ENCODE data around the gene TMTC1.

Gene TMTC1

GRCh38 chr12:29617407-29617803, 166.3 kb downstream of the TMTC1 start:
- no peak for TF ChIP-seq CTCF (IDR thresholded peaks at IDR 0.05; ENCODE audit: low read depth, low read length, missing control alignments)
- no peak for DNase-seq (ENCODE audit: extremely low read depth, low read depth)
- H3K4me3 ChIP-seq (replicated peaks; ENCODE audit: low read depth, low read length), result no peak overlapping the region

- TF ChIP-seq CTCF (IDR thresholded peaks at IDR 0.05; ENCODE audit: low read depth, low read length, missing control alignments), result no peak
- DNase-seq (ENCODE audit: extremely low read depth, low read depth), result no peak
- H3K4me3 ChIP-seq (replicated peaks; ENCODE audit: low read depth, low read length), result no peak overlapping the region
Measured at GRCh38 chr12:29616664-29617406, 166.9 kb downstream of the TMTC1 start.

- no peak for TF ChIP-seq CTCF (IDR thresholded peaks at IDR 0.05; ENCODE audit: low read depth, low read length, missing control alignments)
- DNase-seq (ENCODE audit: extremely low read depth, low read depth), result no peak
Measured at GRCh38 chr12:29614694-29615325, 168.9 kb downstream of the TMTC1 start.

GRCh38 chr12:29612912-29613311, 170.8 kb downstream of the TMTC1 start:
- H3K4me3 ChIP-seq (replicated peaks; ENCODE audit: low read depth, low read length), result no peak overlapping the region
- no peak for TF ChIP-seq CTCF (IDR thresholded peaks at IDR 0.05; ENCODE audit: low read depth, low read length, missing control alignments)
- no peak for DNase-seq (ENCODE audit: extremely low read depth, low read depth)

More at GRCh38 chr12:29614694-29615325, 168.9 kb downstream of the TMTC1 start:
- no peak overlapping the region for H3K4me3 ChIP-seq (replicated peaks; ENCODE audit: low read depth, low read length)

- DNase-seq (ENCODE audit: extremely low read depth, low read depth), result no peak
- no peak overlapping the region for H3K4me3 ChIP-seq (replicated peaks; ENCODE audit: low read depth, low read length)
- TF ChIP-seq CTCF (IDR thresholded peaks at IDR 0.05; ENCODE audit: low read depth, low read length, missing control alignments), result no peak
Measured at GRCh38 chr12:29611906-29612305, 171.8 kb downstream of the TMTC1 start.

- no peak overlapping the region for H3K4me3 ChIP-seq (replicated peaks; ENCODE audit: low read depth, low read length)
- no peak for TF ChIP-seq CTCF (IDR thresholded peaks at IDR 0.05; ENCODE audit: low read depth, low read length, missing control alignments)
- DNase-seq (ENCODE audit: extremely low read depth, low read depth), result no peak
Measured at GRCh38 chr12:29610473-29611170, 173.1 kb downstream of the TMTC1 start.

Data from HFF-Myc (cell line).